Endometrial microvascular endothelial cells (primary cell): ENCODE results near the gene OLIG2. TPM values are rescaled to one million over a fixed set of nuclear protein-coding genes. Genes with fewer than 3 reads are reported as not detected.

Experiments
- in situ Hi-C: cut with HindIII; loops from 2 replicates; pipeline ENCODE4 v1.10.0; 2017; ENCODE audit warnings: low sequenced_read_pairs, low pct_unique_long_range_greater_than_20kb; ENCODE audit errors: inconsistent ontology term
- total RNA-seq: library from RNA; depleted of rRNA; stranded (reverse); fragments of >200 nt; gene quantifications from one replicate; pipeline ENCODE4 v1.2.3, GENCODE V29; 2015; ENCODE audit errors: inconsistent ontology term

The OLIG2 gene
- total RNA-seq, 1 donor from 2014 or later: not detected

GRCh38 chr21:33075596-33076195, 50.0 kb downstream of the OLIG2 start:
- in situ Hi-C loops: no loop called here

GRCh38 chr21:33076600-33077329, 51.0 kb downstream of the OLIG2 start:
- in situ Hi-C loops: no loop called here

Other genes starting within 250 kb of the OLIG2 start
- gene OLIG1, start 44.2 kb downstream of the OLIG2 start, total RNA-seq: not detected
- gene IFNAR2, start 204.0 kb downstream of the OLIG2 start, total RNA-seq: 20.3 TPM
- gene IL10RB, start 240.4 kb downstream of the OLIG2 start, total RNA-seq: 45.9 TPM